Ishikawa (cell line): ENCODE data around the gene CEP131.
A peak's percentile ranks its signal among the peaks of the same experiment; 100 is the strongest.

Source experiments
- CEBPB ChIP-seq: IDR thresholded peaks from 2 replicates; pipeline ENCODE4 v1.6.1; 2012
- CREB1 ChIP-seq: IDR thresholded peaks from 2 replicates; pipeline ENCODE4 v1.6.1; 2012; ENCODE audit warnings: low read depth
- EGR1 ChIP-seq: IDR thresholded peaks from 2 replicates; pipeline ENCODE4 v1.6.1; 2012
- EP300 ChIP-seq: IDR thresholded peaks from 2 replicates; pipeline ENCODE4 v1.6.1; 2012; ENCODE audit warnings: borderline replicate concordance
- FOXM1 ChIP-seq: IDR thresholded peaks from 2 replicates; pipeline ENCODE4 v1.6.1; 2012; ENCODE audit warnings: low read depth, borderline replicate concordance
- NFIC ChIP-seq: IDR thresholded peaks from 2 replicates; pipeline ENCODE4 v1.6.1; 2012
- RAD21 ChIP-seq: IDR thresholded peaks from 2 replicates; pipeline ENCODE4 v1.6.1; 2012; ENCODE audit warnings: low read depth
- TAF1 ChIP-seq: IDR thresholded peaks from 2 replicates; pipeline ENCODE4 v1.6.1; 2012; ENCODE audit warnings: low read depth, mild to moderate bottlenecking
- TCF12 ChIP-seq: IDR thresholded peaks from 2 replicates; pipeline ENCODE4 v1.6.1; 2012; ENCODE audit warnings: low read depth
- TEAD4 ChIP-seq: IDR thresholded peaks from 2 replicates; pipeline ENCODE4 v1.6.1; 2012
- YY1 ChIP-seq: IDR thresholded peaks from 2 replicates; pipeline ENCODE4 v1.6.1; 2012; ENCODE audit warnings: low read depth
- ZBTB7A ChIP-seq: IDR thresholded peaks from 2 replicates; pipeline ENCODE4 v1.6.1; 2012; ENCODE audit warnings: low read depth
- TF ChIP-seq, protein P1 (sequence below): IDR thresholded peaks from 2 replicates; pipeline ENCODE4 v1.6.1; 2012; ENCODE audit warnings: low read depth, mild to moderate bottlenecking
- TF ChIP-seq, protein P2 (sequence below): IDR thresholded peaks from 2 replicates; pipeline ENCODE4 v1.6.1; 2012
- TF ChIP-seq, protein P3 (sequence below): IDR thresholded peaks from 2 replicates; pipeline ENCODE4 v1.6.1; 2012

CEP131 gene

DNA sequence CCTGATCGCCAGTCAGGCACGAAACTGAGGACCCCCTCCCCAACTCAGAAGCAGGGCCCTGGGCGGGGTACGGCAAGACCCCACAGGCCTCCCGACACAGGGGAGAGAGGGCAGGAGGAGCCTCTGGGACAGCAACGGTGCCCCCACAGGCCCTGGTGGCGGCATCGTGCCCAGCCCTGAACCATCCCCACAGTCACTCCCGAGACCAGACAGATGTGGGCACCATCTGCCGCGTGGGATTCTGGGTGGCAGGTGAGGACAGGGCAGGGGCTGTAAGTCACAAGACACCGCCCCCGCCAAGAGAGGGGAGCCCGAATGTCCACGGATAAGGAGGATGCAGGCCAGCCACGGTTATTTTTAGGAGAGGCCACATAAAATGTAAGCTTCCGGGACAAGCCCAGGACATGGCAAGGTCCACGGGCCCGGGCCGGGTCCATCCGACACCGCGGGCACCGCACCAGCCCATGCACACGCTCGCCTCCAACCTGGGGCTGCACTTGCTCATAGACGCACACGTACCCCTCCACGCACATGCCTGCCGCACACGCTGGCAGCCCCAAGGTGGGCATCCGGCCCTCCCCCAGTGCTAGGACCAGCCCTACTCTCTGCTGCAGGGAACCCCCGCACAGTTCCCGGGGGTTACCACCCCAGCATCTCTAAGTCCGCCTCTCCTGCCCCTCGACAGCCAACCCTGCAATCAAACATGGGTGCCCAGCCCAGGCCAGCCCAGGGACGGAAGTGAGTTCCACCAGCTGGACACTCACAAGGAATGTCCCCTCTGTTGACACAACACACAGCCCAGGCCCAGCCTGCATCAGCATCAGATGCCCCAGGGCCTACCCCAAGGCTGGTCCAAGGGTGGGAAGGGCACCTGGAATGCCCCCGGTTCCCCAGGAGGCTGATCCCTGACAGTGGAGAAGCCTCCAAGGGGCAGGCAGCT, 65.6 kb downstream of the CEP131 start:
- no peak for TF ChIP-seq RAD21
- TF ChIP-seq, protein P1, sequence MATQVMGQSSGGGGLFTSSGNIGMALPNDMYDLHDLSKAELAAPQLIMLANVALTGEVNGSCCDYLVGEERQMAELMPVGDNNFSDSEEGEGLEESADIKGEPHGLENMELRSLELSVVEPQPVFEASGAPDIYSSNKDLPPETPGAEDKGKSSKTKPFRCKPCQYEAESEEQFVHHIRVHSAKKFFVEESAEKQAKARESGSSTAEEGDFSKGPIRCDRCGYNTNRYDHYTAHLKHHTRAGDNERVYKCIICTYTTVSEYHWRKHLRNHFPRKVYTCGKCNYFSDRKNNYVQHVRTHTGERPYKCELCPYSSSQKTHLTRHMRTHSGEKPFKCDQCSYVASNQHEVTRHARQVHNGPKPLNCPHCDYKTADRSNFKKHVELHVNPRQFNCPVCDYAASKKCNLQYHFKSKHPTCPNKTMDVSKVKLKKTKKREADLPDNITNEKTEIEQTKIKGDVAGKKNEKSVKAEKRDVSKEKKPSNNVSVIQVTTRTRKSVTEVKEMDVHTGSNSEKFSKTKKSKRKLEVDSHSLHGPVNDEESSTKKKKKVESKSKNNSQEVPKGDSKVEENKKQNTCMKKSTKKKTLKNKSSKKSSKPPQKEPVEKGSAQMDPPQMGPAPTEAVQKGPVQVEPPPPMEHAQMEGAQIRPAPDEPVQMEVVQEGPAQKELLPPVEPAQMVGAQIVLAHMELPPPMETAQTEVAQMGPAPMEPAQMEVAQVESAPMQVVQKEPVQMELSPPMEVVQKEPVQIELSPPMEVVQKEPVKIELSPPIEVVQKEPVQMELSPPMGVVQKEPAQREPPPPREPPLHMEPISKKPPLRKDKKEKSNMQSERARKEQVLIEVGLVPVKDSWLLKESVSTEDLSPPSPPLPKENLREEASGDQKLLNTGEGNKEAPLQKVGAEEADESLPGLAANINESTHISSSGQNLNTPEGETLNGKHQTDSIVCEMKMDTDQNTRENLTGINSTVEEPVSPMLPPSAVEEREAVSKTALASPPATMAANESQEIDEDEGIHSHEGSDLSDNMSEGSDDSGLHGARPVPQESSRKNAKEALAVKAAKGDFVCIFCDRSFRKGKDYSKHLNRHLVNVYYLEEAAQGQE = no peak
- TF ChIP-seq EP300 = no peak

DNA sequence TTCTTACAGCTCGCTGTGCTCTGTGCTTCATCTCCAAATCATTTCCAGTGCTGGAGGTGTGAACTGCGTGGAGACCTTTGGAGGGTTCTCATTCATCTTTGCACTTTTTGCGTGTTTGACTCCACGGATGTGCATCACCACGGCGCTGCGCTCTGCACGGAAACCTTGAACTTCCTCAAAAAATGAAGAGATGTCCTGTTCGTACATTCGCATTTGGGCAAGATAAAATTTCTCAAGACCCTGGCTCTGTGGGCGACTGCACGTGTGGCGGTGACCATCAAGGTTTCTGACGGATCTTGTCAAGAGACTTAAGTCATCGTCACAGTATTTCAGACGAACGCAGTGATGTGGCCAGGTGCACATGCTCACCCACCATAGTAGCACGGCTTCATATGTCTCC, 67.8 kb downstream of the CEP131 start:
- TF ChIP-seq CREB1 (no peak), ZBTB7A (no peak), TCF12 (no peak), FOXM1 (no peak), TAF1 (no peak), CEBPB (no peak), TEAD4 (no peak), YY1 (no peak)
- TF ChIP-seq, protein P2, sequence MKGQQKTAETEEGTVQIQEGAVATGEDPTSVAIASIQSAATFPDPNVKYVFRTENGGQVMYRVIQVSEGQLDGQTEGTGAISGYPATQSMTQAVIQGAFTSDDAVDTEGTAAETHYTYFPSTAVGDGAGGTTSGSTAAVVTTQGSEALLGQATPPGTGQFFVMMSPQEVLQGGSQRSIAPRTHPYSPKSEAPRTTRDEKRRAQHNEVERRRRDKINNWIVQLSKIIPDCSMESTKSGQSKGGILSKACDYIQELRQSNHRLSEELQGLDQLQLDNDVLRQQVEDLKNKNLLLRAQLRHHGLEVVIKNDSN = no peak
- TF ChIP-seq, protein P1 = no peak

DNA sequence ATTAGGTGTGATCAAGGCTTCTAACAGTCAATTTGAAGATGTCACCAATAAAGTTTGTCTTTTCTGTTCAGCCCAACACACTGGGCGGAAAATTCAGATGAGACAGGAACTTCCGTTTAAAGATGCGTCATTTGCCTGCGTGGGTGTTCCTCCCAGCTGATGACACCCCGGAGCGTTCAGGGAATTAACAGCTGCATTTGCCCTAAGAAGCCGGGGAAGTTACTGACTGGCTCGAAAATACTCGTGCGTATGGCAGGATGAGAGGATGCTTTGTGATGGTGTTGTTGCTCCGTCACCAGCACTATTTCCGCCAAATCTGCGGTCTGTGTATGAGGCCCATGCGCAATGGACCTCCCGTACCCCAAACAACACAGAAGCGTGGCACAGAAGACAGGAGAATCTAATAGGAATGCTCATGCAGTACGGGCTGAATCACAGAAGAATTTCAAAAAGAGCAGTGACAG, 69.4 kb downstream of the CEP131 start:
- TF ChIP-seq CEBPB = no peak
- 0 out of 2 replicates have a peak, but pooled peaks have one; percentile 65 for TF ChIP-seq EGR1

DNA sequence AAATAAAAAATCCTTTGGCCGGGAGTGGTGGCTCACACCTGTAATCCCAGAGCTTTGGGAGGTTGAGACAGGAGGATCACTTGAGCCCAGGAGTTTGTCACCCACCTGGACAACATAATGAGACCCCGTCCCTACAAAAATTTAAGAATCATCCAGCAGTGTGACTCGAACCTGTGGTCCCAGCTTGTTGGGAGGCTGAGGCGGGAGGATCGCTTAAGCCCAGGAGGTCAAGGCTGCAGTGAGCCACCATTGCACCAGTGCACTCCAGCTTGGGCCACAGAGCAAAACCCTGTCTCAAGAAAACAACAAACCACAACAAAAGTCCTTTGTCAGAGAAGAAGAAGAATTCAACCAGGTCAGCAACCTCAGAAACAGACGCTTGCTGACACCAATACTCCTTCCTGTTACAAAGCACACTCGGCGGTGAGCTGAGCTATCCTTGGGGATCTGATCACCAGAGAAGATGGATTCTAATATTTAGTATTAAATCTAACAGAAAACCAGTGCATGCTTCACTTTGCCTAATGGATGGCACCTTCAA, 70.4 kb downstream of the CEP131 start:
- no peak for TF ChIP-seq ZBTB7A
- no peak for TF ChIP-seq CREB1
- TF ChIP-seq TEAD4 = no peak
- TF ChIP-seq EGR1 = no peak
- TF ChIP-seq FOXM1 = no peak
- no peak for TF ChIP-seq EP300
- TF ChIP-seq RAD21 = no peak
- TF ChIP-seq YY1 = no peak
- no peak for TF ChIP-seq NFIC
- TF ChIP-seq TAF1 = no peak
- TF ChIP-seq TCF12 = no peak
- TF ChIP-seq CEBPB = no peak
- TF ChIP-seq, protein P3, sequence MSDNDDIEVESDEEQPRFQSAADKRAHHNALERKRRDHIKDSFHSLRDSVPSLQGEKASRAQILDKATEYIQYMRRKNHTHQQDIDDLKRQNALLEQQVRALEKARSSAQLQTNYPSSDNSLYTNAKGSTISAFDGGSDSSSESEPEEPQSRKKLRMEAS = no peak
- TF ChIP-seq, protein P1 = no peak
- TF ChIP-seq, protein P2 = no peak

DNA sequence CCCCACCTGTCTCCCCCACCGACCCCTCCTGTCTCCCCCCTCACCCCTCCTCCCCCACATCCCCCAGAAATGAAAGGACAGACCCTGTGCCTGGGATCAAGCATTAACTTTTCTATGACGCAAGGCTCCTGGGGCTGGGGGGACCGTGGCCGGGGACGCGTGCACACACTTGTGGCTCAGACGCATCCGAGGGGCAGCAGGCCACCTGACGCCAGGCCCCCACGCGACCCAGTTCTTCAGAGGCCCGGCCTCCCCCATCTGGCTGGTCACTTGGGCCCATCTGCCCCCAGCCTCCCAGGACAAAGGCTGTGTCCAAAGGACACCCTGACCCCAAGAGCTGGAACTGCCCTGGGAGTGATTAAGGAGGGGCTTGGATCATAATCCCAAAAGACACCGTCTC, 71.5 kb downstream of the CEP131 start:
- TF ChIP-seq EP300 (no peak), RAD21 (no peak), ZBTB7A (no peak), CEBPB (no peak), NFIC (no peak), CREB1 (no peak), TAF1 (no peak), TEAD4 (no peak), YY1 (no peak), TCF12 (no peak), FOXM1 (no peak), EGR1 (no peak)
- TF ChIP-seq, protein P2 = no peak
- TF ChIP-seq, protein P1 = no peak
- TF ChIP-seq, protein P3 = no peak
